ENCODE data around the gene ATXN3.

The ATXN3 gene

DNA sequence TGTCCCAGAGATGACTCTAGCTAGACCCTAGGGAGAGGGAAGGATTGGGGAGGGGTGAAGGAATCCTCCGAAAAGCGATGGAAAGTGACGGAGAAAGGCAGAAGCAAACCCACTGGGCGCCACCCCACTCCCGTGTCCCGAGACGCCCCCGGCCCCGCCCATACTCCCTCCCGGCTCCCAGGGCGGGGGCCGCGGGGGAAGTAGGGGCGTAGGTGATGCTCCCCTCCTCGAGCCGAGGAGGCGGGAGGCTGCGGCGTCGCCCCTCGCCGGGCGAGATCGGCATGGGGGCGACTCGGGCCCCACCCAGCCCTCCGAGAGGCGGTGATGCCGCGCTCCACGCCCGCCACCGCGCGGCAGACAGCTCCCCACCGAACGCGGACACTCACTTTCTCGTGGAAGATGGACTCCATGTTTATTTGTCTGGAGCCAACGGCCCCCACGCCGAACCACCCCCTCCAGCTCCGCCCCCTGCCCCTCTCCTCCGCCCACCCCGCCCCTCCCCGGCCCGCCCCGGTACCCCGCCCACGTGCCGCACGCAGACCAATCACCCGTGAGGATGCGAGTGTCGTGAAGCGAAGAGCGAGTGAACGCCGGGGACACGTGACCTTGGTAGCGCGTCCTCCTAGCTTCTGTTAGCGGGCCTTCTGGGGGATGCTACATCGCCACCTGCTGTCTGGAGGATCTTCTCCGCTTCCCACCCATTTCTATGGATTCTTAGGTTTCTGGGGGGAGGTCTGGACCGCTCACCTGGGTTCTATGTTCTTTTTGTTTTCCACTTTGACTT is at the start of gene ATXN3:
Gene ATXN3, minus strand, starts transcription at position 440 of the 784 bp plus-strand sequence. Its CDS starts 30 bp downstream, at position 410.
- no peaks in the 10 kb centered on the region for H3K27me3 ChIP-seq (replicated peaks; ENCODE audit: control insufficient read depth, insufficient read depth, low read length)
- TF ChIP-seq, protein P1, sequence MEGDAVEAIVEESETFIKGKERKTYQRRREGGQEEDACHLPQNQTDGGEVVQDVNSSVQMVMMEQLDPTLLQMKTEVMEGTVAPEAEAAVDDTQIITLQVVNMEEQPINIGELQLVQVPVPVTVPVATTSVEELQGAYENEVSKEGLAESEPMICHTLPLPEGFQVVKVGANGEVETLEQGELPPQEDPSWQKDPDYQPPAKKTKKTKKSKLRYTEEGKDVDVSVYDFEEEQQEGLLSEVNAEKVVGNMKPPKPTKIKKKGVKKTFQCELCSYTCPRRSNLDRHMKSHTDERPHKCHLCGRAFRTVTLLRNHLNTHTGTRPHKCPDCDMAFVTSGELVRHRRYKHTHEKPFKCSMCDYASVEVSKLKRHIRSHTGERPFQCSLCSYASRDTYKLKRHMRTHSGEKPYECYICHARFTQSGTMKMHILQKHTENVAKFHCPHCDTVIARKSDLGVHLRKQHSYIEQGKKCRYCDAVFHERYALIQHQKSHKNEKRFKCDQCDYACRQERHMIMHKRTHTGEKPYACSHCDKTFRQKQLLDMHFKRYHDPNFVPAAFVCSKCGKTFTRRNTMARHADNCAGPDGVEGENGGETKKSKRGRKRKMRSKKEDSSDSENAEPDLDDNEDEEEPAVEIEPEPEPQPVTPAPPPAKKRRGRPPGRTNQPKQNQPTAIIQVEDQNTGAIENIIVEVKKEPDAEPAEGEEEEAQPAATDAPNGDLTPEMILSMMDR (IDR thresholded peaks at IDR 0.05; ENCODE audit: insufficient read depth, low read length, poor library complexity, severe bottlenecking): peak; percentile 88
- H3K4me3 ChIP-seq (replicated peaks; ENCODE audit: low read depth, low read length): peak within 1 kb of the TSS; percentile 91
- H3K36me3 ChIP-seq (ENCODE audit: control insufficient read depth, insufficient read depth, low read length): no peaks in the 10 kb centered on the region
- DNase-seq (ENCODE audit: extremely low read depth, insufficient read length): peak; percentile 90

DNA sequence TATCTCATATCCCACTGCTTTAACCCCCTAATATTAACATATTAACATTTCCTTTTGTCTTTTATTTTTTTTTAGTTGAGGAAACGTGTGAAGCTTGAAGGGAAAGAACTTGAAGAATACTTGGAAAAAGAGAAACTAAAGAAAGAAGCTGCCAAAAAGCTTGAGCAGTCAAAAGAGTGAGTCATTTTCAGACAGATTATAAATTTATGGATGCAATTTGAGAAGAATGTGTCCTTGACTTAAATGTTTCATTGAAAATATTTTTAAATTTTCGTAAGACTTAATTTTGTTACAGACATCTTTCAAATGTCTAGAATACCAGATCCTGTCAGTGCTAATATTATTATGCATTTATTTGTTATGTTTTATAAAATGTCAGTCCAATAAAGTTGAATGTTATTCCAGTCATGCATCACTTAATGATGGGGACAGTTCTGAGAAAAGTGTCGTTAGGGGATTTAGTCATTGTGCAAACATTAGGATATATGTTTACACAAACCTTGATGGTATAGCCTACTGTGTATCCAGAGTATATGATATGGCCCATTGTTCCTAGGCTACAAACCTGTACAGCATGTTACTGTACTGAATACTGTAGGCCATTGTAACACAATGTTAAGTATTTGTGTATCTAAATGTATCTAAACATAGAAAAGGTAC is 48.0 kb upstream of the ATXN3 start:
- Histone ChIP-seq H3K36me3 (ENCODE audit: control insufficient read depth, insufficient read depth, low read length) (peaks cover 6% of the 10 kb centered on the region), H3K27me3 (replicated peaks; ENCODE audit: control insufficient read depth, insufficient read depth, low read length) (no peaks in the 10 kb centered on the region), H3K4me3 (replicated peaks; ENCODE audit: low read depth, low read length) (no peak overlapping the region)

DNA sequence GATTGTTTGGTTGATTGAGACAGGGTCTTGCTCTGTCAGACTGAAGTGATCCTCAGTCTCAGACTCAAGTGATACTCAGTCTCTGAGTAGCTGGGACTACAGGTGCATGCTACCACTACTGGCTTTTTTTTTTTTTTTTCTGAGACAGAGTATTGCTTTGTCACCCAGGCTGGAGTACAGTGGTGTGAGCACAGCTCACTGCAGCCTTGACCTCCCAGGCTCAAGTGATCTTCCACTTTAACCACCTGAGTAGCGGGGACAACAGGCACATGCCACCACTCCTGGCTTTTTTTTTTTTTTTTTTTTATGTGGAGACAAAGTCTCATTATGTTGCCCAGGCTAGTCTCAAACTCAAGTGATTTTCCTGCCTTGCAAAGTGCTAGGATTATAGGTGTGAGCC is 47.2 kb upstream of the ATXN3 start:
- no peaks in the 10 kb centered on the region for H3K27me3 ChIP-seq (replicated peaks; ENCODE audit: control insufficient read depth, insufficient read depth, low read length)
- peaks cover 6% of the 10 kb centered on the region for H3K36me3 ChIP-seq (ENCODE audit: control insufficient read depth, insufficient read depth, low read length)
- no peak overlapping the region for H3K4me3 ChIP-seq (replicated peaks; ENCODE audit: low read depth, low read length)
- no peak for DNase-seq (ENCODE audit: extremely low read depth, insufficient read length)
- TF ChIP-seq, protein P1 (IDR thresholded peaks at IDR 0.05; ENCODE audit: insufficient read depth, low read length, poor library complexity, severe bottlenecking): no peak

More for the DNA sequence above, 48.0 kb upstream of the ATXN3 start:
- no peak for DNase-seq (ENCODE audit: extremely low read depth, insufficient read length)
- TF ChIP-seq, protein P1 (IDR thresholded peaks at IDR 0.05; ENCODE audit: insufficient read depth, low read length, poor library complexity, severe bottlenecking): no peak

DNA sequence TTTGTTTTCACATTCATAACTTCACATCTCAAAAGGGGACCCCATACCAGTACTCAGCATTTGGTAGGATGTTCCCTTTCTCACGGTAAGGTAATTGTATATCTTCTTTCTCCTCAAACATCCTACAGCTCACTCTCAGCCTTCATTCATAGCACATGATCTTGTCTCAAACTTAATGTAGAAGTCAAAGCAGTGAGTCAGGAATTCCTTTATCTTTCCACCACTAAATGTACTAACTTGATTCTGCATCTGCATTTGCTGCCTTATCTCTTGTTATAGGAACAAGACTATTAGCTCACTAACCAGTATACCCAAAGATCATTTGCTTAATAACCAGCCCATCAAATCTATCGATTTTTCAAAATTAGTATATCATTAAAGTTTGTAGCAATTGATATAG is 38.3 kb upstream of the ATXN3 start:
- Histone ChIP-seq H3K27me3 (replicated peaks; ENCODE audit: control insufficient read depth, insufficient read depth, low read length) (no peaks in the 10 kb centered on the region), H3K4me3 (replicated peaks; ENCODE audit: low read depth, low read length) (no peak overlapping the region), H3K36me3 (ENCODE audit: control insufficient read depth, insufficient read depth, low read length) (peaks cover 13% of the 10 kb centered on the region)
- TF ChIP-seq, protein P1 (IDR thresholded peaks at IDR 0.05; ENCODE audit: insufficient read depth, low read length, poor library complexity, severe bottlenecking): no peak
- no peak for DNase-seq (ENCODE audit: extremely low read depth, insufficient read length)

DNA sequence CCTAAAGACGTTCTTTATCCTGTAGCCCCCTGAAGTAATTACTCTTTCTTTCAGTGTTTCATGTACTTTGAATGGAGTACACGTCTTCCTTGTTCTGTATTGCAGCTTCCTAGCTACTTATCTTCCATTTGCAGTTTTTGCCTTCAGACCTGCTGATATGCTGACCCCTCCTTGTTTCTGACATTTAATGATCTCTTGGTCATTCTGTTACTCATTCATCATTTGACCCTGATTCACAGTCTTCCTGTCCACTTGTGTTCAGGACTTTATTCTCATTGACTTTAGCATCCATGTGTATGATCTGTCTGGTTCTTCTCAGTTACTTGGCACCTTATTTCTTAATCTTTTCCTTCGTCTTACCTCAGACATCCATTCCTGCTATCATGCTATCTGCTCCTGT is 37.6 kb upstream of the ATXN3 start:
- TF ChIP-seq, protein P1 (IDR thresholded peaks at IDR 0.05; ENCODE audit: insufficient read depth, low read length, poor library complexity, severe bottlenecking): no peak
- H3K27me3 ChIP-seq (replicated peaks; ENCODE audit: control insufficient read depth, insufficient read depth, low read length): no peaks in the 10 kb centered on the region
- H3K36me3 ChIP-seq (ENCODE audit: control insufficient read depth, insufficient read depth, low read length): peaks cover 13% of the 10 kb centered on the region
- DNase-seq (ENCODE audit: extremely low read depth, insufficient read length): no peak
- no peak overlapping the region for H3K4me3 ChIP-seq (replicated peaks; ENCODE audit: low read depth, low read length)

All from GM06990 (cell line).